ENCODE results near the gene TREML4. TPM values are rescaled to one million over a fixed set of nuclear protein-coding genes. Genes with fewer than 3 reads are reported as not detected.

Gene TREML4
- total and polyA plus RNA-seq, 3 donors from 2014 or later = not detected

DNA sequence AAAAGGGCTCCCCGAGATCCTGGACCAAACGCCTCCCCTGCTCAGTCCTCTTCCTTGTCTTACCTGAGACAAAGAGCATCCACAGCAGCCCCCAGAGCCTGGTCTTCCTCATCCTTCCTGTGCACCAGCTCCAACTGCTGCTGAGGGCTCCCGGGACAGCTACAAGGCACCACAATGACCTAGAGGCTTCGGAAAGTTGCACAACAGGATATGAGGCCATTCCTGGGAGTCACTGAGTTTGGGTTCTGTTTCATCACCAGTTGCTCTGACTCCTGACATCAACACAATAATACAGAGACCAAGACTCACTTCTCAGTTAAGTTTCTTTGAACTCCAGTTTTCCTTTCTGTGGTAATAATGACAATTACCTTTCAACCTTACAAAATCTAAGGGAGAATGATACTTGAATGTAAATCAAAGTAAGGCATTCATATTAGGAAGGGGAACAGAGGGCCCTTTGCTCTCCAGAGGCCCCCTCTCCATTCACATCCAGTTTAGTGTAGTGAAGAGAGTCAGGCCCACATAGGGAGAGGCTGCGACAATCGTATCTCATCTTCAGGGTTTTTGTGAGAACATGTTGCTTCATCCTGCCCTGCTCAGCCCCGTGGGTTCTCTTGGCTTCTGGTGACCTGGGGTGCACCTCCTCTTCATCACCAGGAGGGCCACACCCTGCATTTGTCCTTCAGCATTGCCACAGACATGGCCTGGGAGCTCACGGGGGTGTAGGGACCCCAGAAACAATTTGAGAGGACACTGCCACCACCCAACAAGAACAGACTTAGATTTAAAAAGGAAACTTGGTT, 58.6 kb downstream of the TREML4 start, which contains the start of gene TREM1:
TREM1 (minus strand) TSS at position 139 of the 803 bp plus-strand sequence; CDS start at position 112, 27 bp downstream.
- intact Hi-C loops (cut with DNase I; ENCODE audit: low total_unique reads) = no loop called here
- Histone ChIP-seq H3K4me1 (no peaks in the 10 kb centered on the region), H3K27ac (no peak within 1 kb of the TSS), H3K36me3 (ENCODE audit: low read depth, missing control alignments) (no peaks in the 10 kb centered on the region), H3K9me3 (no peaks in the 10 kb centered on the region), H3K27me3 (no peaks in the 10 kb centered on the region), H3K4me3 (no peak within 1 kb of the TSS)
- peak; percentile 43 for DNase-seq
- WGBS, 2 donors = 80 to 85% methylated on average over 7 to 8 of the region's 8 CpGs
- TF ChIP-seq, protein P1, sequence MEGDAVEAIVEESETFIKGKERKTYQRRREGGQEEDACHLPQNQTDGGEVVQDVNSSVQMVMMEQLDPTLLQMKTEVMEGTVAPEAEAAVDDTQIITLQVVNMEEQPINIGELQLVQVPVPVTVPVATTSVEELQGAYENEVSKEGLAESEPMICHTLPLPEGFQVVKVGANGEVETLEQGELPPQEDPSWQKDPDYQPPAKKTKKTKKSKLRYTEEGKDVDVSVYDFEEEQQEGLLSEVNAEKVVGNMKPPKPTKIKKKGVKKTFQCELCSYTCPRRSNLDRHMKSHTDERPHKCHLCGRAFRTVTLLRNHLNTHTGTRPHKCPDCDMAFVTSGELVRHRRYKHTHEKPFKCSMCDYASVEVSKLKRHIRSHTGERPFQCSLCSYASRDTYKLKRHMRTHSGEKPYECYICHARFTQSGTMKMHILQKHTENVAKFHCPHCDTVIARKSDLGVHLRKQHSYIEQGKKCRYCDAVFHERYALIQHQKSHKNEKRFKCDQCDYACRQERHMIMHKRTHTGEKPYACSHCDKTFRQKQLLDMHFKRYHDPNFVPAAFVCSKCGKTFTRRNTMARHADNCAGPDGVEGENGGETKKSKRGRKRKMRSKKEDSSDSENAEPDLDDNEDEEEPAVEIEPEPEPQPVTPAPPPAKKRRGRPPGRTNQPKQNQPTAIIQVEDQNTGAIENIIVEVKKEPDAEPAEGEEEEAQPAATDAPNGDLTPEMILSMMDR (IDR thresholded peaks at IDR 0.05) = no peak
- TF ChIP-seq POLR2A (IDR thresholded peaks at IDR 0.05) = no peak

DNA sequence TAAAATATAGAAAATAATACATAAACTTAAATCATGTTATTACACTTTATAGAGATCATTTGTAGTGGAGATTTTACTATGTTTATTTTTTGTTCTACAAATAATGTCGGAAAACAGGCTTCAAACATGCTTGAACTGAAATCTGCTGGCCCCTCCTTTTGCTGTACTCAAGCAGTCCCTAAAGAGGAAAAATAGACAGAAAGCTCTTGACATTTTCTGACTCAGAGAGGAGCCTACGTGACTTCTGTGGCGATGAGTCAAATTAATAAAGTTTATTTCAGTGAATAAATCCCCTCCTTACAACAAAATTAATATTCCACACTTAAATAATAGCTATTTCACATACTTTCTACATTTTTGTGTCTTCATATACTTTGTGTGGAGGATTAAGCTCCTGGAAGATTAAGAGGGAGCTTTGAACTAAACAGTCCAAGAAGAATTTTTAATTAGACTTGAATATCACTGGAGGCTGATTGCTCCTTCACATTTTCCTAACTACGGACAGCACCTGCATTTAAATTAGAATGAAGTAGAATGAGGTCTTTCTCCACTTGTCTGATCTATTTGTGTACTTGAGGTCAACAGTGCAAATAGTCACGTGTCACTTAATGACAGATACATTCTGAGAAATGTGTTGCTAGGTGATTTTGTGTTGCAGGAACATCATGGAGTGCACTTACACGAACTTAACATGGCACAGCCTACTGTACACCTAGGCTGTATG, 60.0 kb downstream of the TREML4 start:
- intact Hi-C loops (cut with DNase I; ENCODE audit: low total_unique reads) = no loop called here
- Histone ChIP-seq H3K9me3 (no peaks in the 10 kb centered on the region), H3K4me1 (no peaks in the 10 kb centered on the region), H3K36me3 (ENCODE audit: low read depth, missing control alignments) (no peaks in the 10 kb centered on the region), H3K4me3 (no peak overlapping the region), H3K27ac (no peak overlapping the region), H3K27me3 (no peaks in the 10 kb centered on the region)
- WGBS, 2 donors = 67 to 72% methylated on average over 6 of the region's 6 CpGs
- no peak for DNase-seq
- no peak for TF ChIP-seq POLR2A (IDR thresholded peaks at IDR 0.05)
- TF ChIP-seq, protein P1 (IDR thresholded peaks at IDR 0.05) = no peak

Small RNA genes lying within 50 kb of the gene (small RNA-seq; reads per million reads assigned to genes)
- gene AL391903.2 = 0 reads per million in 2 donors
- gene AL391903.3 = 0 reads per million in 2 donors
- 0.55 to 0.57 reads per million in 2 donors for gene RNA5SP207

Other genes with a start within 250 kb of the TREML4 start
- 1 to 10 TPM; 2.0 to 3.2 TPM for gene UNC5CL, start 189.1 kb upstream of the TREML4 start, total RNA-seq
- 3.1 TPM for gene UNC5CL, start 189.1 kb upstream of the TREML4 start, polyA plus RNA-seq (ENCODE audit: insufficient read depth, low read depth, low replicate concordance)
- not detected for gene TSPO2, start 185.9 kb upstream of the TREML4 start, total RNA-seq
- not detected for gene TSPO2, start 185.9 kb upstream of the TREML4 start, polyA plus RNA-seq (ENCODE audit: insufficient read depth, low read depth, low replicate concordance)
- gene APOBEC2, start 175.1 kb upstream of the TREML4 start, total RNA-seq = 1 to 10 TPM in 1 of 2 donors, under 1 TPM in 1; 0.87 to 1.2 TPM
- 8.5 TPM for gene APOBEC2, start 175.1 kb upstream of the TREML4 start, polyA plus RNA-seq (ENCODE audit: insufficient read depth, low read depth, low replicate concordance)
- 10 to 100 TPM; 47.6 to 55.8 TPM for gene OARD1, start 156.0 kb upstream of the TREML4 start, total RNA-seq
- 90.8 TPM for gene OARD1, start 156.0 kb upstream of the TREML4 start, polyA plus RNA-seq (ENCODE audit: insufficient read depth, low read depth, low replicate concordance)
- 10 to 100 TPM; 70.6 to 82.0 TPM for gene NFYA, start 155.4 kb upstream of the TREML4 start, total RNA-seq
- gene NFYA, start 155.4 kb upstream of the TREML4 start, polyA plus RNA-seq (ENCODE audit: insufficient read depth, low read depth, low replicate concordance) = 87.7 TPM
- gene TREML1, start 74.0 kb upstream of the TREML4 start, total RNA-seq = not detected
- gene TREML1, start 74.0 kb upstream of the TREML4 start, polyA plus RNA-seq (ENCODE audit: insufficient read depth, low read depth, low replicate concordance) = not detected
- 1 to 10 TPM in 1 of 2 donors, under 1 TPM in 1; 0.63 to 2.2 TPM for gene TREM2, start 65.2 kb upstream of the TREML4 start, total RNA-seq
- gene TREM2, start 65.2 kb upstream of the TREML4 start, polyA plus RNA-seq (ENCODE audit: insufficient read depth, low read depth, low replicate concordance) = 2.8 TPM
- 1 to 10 TPM; 1.1 to 1.8 TPM for gene TREML2, start 27.2 kb upstream of the TREML4 start, total RNA-seq
- gene TREML2, start 27.2 kb upstream of the TREML4 start, polyA plus RNA-seq (ENCODE audit: insufficient read depth, low read depth, low replicate concordance) = 5.8 TPM
- under 1 TPM; 0.16 to 0.93 TPM for gene TREM1, start 58.3 kb downstream of the TREML4 start, total RNA-seq
- 1.4 TPM for gene TREM1, start 58.3 kb downstream of the TREML4 start, polyA plus RNA-seq (ENCODE audit: insufficient read depth, low read depth, low replicate concordance)
- not detected for gene NCR2, start 107.3 kb downstream of the TREML4 start, total RNA-seq
- gene NCR2, start 107.3 kb downstream of the TREML4 start, polyA plus RNA-seq (ENCODE audit: insufficient read depth, low read depth, low replicate concordance) = not detected